ENCODE measurements around the gene CFAP65. TPM values are rescaled to one million over a fixed set of nuclear protein-coding genes. Genes with fewer than 3 reads are reported as not detected.
A peak's percentile ranks its signal among the peaks of the same experiment; 100 is the strongest.

The CFAP65 gene
- total and polyA plus RNA-seq, 9 of the 15 experiments (the other 6 are each of a cell fraction or from before 2014, with no cell fraction given): not detected

GRCh38 chr2:218964041-218964771, 77.1 kb downstream of the CFAP65 start (continued):
- peak in 1 of 2 experiments; percentile 73; a peak in 2 of 4 replicates for TF ChIP-seq ZNF318 (IDR thresholded peaks at IDR 0.05; ENCODE audit: borderline replicate concordance in 1 of 2, low read depth in 1 of 2)
- no peak for TF ChIP-seq ZBTB11 (CRISPR knock-in tag; IDR thresholded peaks at IDR 0.05)
- no peak for TF ChIP-seq ZBTB7A (IDR thresholded peaks at IDR 0.05; ENCODE audit: borderline replicate concordance, control insufficient read depth, low read depth, low read length)
- no peak for TF ChIP-seq E2F5 (CRISPR knock-in tag; IDR thresholded peaks at IDR 0.05)
- peak; percentile 92 for TF ChIP-seq MAFK (IDR thresholded peaks at IDR 0.05; ENCODE audit: low read length)
- no peak for TF ChIP-seq CREB3L1 (IDR thresholded peaks at IDR 0.05; ENCODE audit: borderline replicate concordance, low read depth)
- TF ChIP-seq DNMT1 (IDR thresholded peaks at IDR 0.05): no peak
- no peak for TF ChIP-seq CHAMP1 (IDR thresholded peaks at IDR 0.05)

Data from K562 (cell line).